ENCODE results near the gene TIMM50.

GRCh38 chr19:39492225-39492624, 11.6 kb downstream of the TIMM50 start:
- TF ChIP-seq, protein P1, sequence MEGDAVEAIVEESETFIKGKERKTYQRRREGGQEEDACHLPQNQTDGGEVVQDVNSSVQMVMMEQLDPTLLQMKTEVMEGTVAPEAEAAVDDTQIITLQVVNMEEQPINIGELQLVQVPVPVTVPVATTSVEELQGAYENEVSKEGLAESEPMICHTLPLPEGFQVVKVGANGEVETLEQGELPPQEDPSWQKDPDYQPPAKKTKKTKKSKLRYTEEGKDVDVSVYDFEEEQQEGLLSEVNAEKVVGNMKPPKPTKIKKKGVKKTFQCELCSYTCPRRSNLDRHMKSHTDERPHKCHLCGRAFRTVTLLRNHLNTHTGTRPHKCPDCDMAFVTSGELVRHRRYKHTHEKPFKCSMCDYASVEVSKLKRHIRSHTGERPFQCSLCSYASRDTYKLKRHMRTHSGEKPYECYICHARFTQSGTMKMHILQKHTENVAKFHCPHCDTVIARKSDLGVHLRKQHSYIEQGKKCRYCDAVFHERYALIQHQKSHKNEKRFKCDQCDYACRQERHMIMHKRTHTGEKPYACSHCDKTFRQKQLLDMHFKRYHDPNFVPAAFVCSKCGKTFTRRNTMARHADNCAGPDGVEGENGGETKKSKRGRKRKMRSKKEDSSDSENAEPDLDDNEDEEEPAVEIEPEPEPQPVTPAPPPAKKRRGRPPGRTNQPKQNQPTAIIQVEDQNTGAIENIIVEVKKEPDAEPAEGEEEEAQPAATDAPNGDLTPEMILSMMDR (IDR thresholded peaks at IDR 0.05), result no peak
- no peak for TF ChIP-seq POLR2A (IDR thresholded peaks at IDR 0.05)

Data from prostate gland (tissue), 2 donors.